ENCODE data around the gene SDK2. TPM values are rescaled to one million over a fixed set of nuclear protein-coding genes. Genes with fewer than 3 reads are reported as not detected.

Gene SDK2
- total and polyA plus RNA-seq, 2 of the 4 experiments (the other 2 are of a cell fraction): under 0.01 to 0.03 TPM

- in situ Hi-C loops (cut with MboI; ENCODE audit: low sequenced_read_pairs): no loop called here
- no peak overlapping the region for H3K4me2 ChIP-seq (ENCODE audit: low read depth, low read length)
- no peak overlapping the region for H3K9ac ChIP-seq (ENCODE audit: low read depth, low read length)
- H3K14ac ChIP-seq (replicated peaks; ENCODE audit: low read depth, low read length): no peak overlapping the region
- 68% methylated on average over 8 of the region's 21 CpGs; no CpG with 5 or more reads in 1 of the 2 experiments for WGBS, 2 experiments (ENCODE audit: extremely low coverage in 2 of 2, insufficient read length in 1 of 2)
- no peaks in the 10 kb centered on the region for H4K20me1 ChIP-seq (ENCODE audit: insufficient read depth, low read length)
- no peak overlapping the region for H3K56ac ChIP-seq (ENCODE audit: extremely low read depth, insufficient read depth, low read length)
- no peaks in the 10 kb centered on the region for H3K79me1 ChIP-seq (ENCODE audit: low read depth in 1 of 2, low read length in 2 of 2)
- peak; percentile 4 for DNase-seq
- dilution Hi-C loops (cut with HindIII; ENCODE audit: low sequenced_read_pairs, unreplicated experiment): no loop called here
- no peak overlapping the region for H4K5ac ChIP-seq (ENCODE audit: low read depth, low read length)
- no peak overlapping the region for H2AK5ac ChIP-seq (ENCODE audit: low read depth, low read length)
- no peaks in the 10 kb centered on the region for H3K4me1 ChIP-seq (ENCODE audit: control insufficient read depth, insufficient read depth, low read length)
- ChIA-PET POLR2A (ENCODE audit: unreplicated experiment) (no interaction called here), CTCF (no interaction called here)
- H3K4me3 ChIP-seq (ENCODE audit: insufficient read depth, low read depth, low read length): no peak overlapping the region
- H4K91ac ChIP-seq (ENCODE audit: insufficient read depth, low read depth, low read length): no peak overlapping the region
- no peak overlapping the region for H3K4ac ChIP-seq (ENCODE audit: low read depth, low read length)
- H3K36me3 ChIP-seq (ENCODE audit: control insufficient read depth, insufficient read depth, low read length): no peaks in the 10 kb centered on the region
- intact Hi-C loops (cut with micrococcal nuclease): no loop called here
- H3K18ac ChIP-seq (ENCODE audit: low read depth, low read length): no peak overlapping the region
- no peak overlapping the region for H2BK5ac ChIP-seq (ENCODE audit: low read depth, low read length, poor library complexity, severe bottlenecking)
- no peak overlapping the region for H3K23ac ChIP-seq (ENCODE audit: low read depth, low read length)
- peak; percentile 58 for ATAC-seq (ENCODE audit: low read depth)
- H3K9me1 ChIP-seq (ENCODE audit: insufficient read depth, low read length): no peaks in the 10 kb centered on the region
- peaks cover 4% of the 10 kb centered on the region; the same call in 1 of the 2 replicates for H3K27me3 ChIP-seq (ENCODE audit: control insufficient read depth, insufficient read depth, low read length)
- no peak overlapping the region for H2BK120ac ChIP-seq (ENCODE audit: low read depth, low read length)
- no peak overlapping the region for H4K8ac ChIP-seq (ENCODE audit: low read depth in 2 of 2, low read length in 2 of 2)
- H3K9me3 ChIP-seq (ENCODE audit: control insufficient read depth, insufficient read depth, low read length): no peaks in the 10 kb centered on the region
- no peak overlapping the region for H2AFZ ChIP-seq (replicated peaks; ENCODE audit: low read length, poor library complexity)
- no peak overlapping the region for H2AK9ac ChIP-seq (replicated peaks; ENCODE audit: low read depth, low read length, poor library complexity)
- BruUV-seq (replicated peaks): no TSS peak
- H2BK20ac ChIP-seq (ENCODE audit: low read depth, low read length): no peak overlapping the region
- no peak overlapping the region for H3K27ac ChIP-seq (ENCODE audit: insufficient read depth, low read length)
- no peak overlapping the region for H2BK15ac ChIP-seq (ENCODE audit: low read depth, low read length)
- no peak for TF ChIP-seq MXI1 (IDR thresholded peaks at IDR 0.05; ENCODE audit: borderline replicate concordance, low read depth, low read length)
- TF ChIP-seq, protein P1, sequence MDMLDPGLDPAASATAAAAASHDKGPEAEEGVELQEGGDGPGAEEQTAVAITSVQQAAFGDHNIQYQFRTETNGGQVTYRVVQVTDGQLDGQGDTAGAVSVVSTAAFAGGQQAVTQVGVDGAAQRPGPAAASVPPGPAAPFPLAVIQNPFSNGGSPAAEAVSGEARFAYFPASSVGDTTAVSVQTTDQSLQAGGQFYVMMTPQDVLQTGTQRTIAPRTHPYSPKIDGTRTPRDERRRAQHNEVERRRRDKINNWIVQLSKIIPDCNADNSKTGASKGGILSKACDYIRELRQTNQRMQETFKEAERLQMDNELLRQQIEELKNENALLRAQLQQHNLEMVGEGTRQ (IDR thresholded peaks at IDR 0.05; ENCODE audit: low read depth, low read length): no peak
- no peak for TF ChIP-seq FOS (IDR thresholded peaks at IDR 0.05; ENCODE audit: low read depth, low read length)
- no peak for TF ChIP-seq CEBPB (IDR thresholded peaks at IDR 0.05; ENCODE audit: low read depth, low read length)
- no peak for TF ChIP-seq SMC3 (IDR thresholded peaks at IDR 0.05; ENCODE audit: low read depth, low read length)
- no peak for TF ChIP-seq RCOR1 (IDR thresholded peaks at IDR 0.05; ENCODE audit: insufficient replicate concordance, low read length)
- no peak for TF ChIP-seq MAFK (IDR thresholded peaks at IDR 0.05; ENCODE audit: low read depth, low read length)
- TF ChIP-seq RFX5 (IDR thresholded peaks at IDR 0.05; ENCODE audit: low read depth, low read length): no peak
- TF ChIP-seq, protein P2, sequence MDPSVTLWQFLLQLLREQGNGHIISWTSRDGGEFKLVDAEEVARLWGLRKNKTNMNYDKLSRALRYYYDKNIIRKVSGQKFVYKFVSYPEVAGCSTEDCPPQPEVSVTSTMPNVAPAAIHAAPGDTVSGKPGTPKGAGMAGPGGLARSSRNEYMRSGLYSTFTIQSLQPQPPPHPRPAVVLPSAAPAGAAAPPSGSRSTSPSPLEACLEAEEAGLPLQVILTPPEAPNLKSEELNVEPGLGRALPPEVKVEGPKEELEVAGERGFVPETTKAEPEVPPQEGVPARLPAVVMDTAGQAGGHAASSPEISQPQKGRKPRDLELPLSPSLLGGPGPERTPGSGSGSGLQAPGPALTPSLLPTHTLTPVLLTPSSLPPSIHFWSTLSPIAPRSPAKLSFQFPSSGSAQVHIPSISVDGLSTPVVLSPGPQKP (IDR thresholded peaks at IDR 0.05; ENCODE audit: borderline replicate concordance, low read depth, low read length): no peak
- no peak for TF ChIP-seq CTCF (conservative IDR thresholded peaks at IDR 0.05; ENCODE audit: low read depth, low read length)
- TF ChIP-seq BHLHE40 (IDR thresholded peaks at IDR 0.05; ENCODE audit: low read depth, low read length): no peak
- TF ChIP-seq POLR2A (IDR thresholded peaks at IDR 0.05; ENCODE audit: low read depth, low read length): no peak
- TF ChIP-seq RAD21 (IDR thresholded peaks at IDR 0.05; ENCODE audit: low read length): no peak
- no peak for TF ChIP-seq MAZ (IDR thresholded peaks at IDR 0.05; ENCODE audit: borderline replicate concordance, low read depth, low read length)
- no peak for TF ChIP-seq NFE2L2 (IDR thresholded peaks at IDR 0.05; ENCODE audit: low read depth, low read length)
Measured at GRCh38 chr17:73396431-73397277, 247.6 kb downstream of the SDK2 start.
